ENCODE data around the gene DNASE1L3. TPM values are rescaled to one million over a fixed set of nuclear protein-coding genes. Genes with fewer than 3 reads are reported as not detected.

The DNASE1L3 gene
- polyA plus RNA-seq, 1 donor from 2014 or later: not detected

GRCh38 chr3:58237941-58238681, 27.3 kb upstream of the DNASE1L3 start:
- H3K9ac ChIP-seq (ENCODE audit: low read length): peak overlapping the region; percentile 80
- H2AFZ ChIP-seq (ENCODE audit: low read depth, low read length): peak overlapping the region; percentile 69

GRCh38 chr3:58237238-58237940, 26.6 kb upstream of the DNASE1L3 start, which contains the start of gene ABHD6:
Gene ABHD6 (plus strand): TSS chr3:58237792. CDS start chr3:58256587, 18,795 bp downstream.
- peak within 1 kb of the TSS; percentile 78 for H3K4me2 ChIP-seq (ENCODE audit: low read length)
- peak within 1 kb of the TSS; percentile 81 for H3K4me3 ChIP-seq (ENCODE audit: low read length)
- peak within 1 kb of the TSS; percentile 80 for H3K9ac ChIP-seq (ENCODE audit: low read length)
- H4K20me1 ChIP-seq (ENCODE audit: insufficient read depth): no peaks in the 10 kb centered on the region
- no peaks in the 10 kb centered on the region for H3K36me3 ChIP-seq (ENCODE audit: insufficient read depth, low read length)
- H3K27ac ChIP-seq (ENCODE audit: low read length): peak within 1 kb of the TSS; percentile 73
- no peaks in the 10 kb centered on the region for H3K79me2 ChIP-seq (replicated peaks; ENCODE audit: insufficient read depth, low read length)
- H3K9me2 ChIP-seq (ENCODE audit: insufficient read depth, low read length): no peaks in the 10 kb centered on the region
- peak within 1 kb of the TSS; percentile 89 for H2AFZ ChIP-seq (ENCODE audit: low read depth, low read length)
- H3K27me3 ChIP-seq (ENCODE audit: insufficient read depth, low read depth, low read length): peaks cover 5% of the 10 kb centered on the region
- no peaks in the 10 kb centered on the region for H3K9me3 ChIP-seq (ENCODE audit: low read length)
- no peaks in the 10 kb centered on the region for H3F3A ChIP-seq (ENCODE audit: insufficient read depth, low read length, poor library complexity, severe bottlenecking)
- TF ChIP-seq SMC3 (conservative IDR thresholded peaks at IDR 0.05; ENCODE audit: poor library complexity) (peak; percentile 41), CTCF (IDR thresholded peaks at IDR 0.05; ENCODE audit: poor library complexity, severe bottlenecking) (peak; percentile 60), POLR2AphosphoS5 (IDR thresholded peaks at IDR 0.05) (peak; percentile 31), MXI1 (conservative IDR thresholded peaks at IDR 0.05; ENCODE audit: poor library complexity, severe bottlenecking) (no peak), TAF1 (IDR thresholded peaks at IDR 0.05; ENCODE audit: low read depth) (no peak)
- TF ChIP-seq, protein P1, sequence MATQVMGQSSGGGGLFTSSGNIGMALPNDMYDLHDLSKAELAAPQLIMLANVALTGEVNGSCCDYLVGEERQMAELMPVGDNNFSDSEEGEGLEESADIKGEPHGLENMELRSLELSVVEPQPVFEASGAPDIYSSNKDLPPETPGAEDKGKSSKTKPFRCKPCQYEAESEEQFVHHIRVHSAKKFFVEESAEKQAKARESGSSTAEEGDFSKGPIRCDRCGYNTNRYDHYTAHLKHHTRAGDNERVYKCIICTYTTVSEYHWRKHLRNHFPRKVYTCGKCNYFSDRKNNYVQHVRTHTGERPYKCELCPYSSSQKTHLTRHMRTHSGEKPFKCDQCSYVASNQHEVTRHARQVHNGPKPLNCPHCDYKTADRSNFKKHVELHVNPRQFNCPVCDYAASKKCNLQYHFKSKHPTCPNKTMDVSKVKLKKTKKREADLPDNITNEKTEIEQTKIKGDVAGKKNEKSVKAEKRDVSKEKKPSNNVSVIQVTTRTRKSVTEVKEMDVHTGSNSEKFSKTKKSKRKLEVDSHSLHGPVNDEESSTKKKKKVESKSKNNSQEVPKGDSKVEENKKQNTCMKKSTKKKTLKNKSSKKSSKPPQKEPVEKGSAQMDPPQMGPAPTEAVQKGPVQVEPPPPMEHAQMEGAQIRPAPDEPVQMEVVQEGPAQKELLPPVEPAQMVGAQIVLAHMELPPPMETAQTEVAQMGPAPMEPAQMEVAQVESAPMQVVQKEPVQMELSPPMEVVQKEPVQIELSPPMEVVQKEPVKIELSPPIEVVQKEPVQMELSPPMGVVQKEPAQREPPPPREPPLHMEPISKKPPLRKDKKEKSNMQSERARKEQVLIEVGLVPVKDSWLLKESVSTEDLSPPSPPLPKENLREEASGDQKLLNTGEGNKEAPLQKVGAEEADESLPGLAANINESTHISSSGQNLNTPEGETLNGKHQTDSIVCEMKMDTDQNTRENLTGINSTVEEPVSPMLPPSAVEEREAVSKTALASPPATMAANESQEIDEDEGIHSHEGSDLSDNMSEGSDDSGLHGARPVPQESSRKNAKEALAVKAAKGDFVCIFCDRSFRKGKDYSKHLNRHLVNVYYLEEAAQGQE (IDR thresholded peaks at IDR 0.05; ENCODE audit: borderline replicate concordance): no peak

More at GRCh38 chr3:58237941-58238681, 27.3 kb upstream of the DNASE1L3 start:
- H3K36me3 ChIP-seq (ENCODE audit: insufficient read depth, low read length): no peaks in the 10 kb centered on the region
- H3K27ac ChIP-seq (ENCODE audit: low read length): peak overlapping the region; percentile 73
- no peaks in the 10 kb centered on the region for H3F3A ChIP-seq (ENCODE audit: insufficient read depth, low read length, poor library complexity, severe bottlenecking)
- peak overlapping the region; percentile 81 for H3K4me3 ChIP-seq (ENCODE audit: low read length)
- no peaks in the 10 kb centered on the region for H3K9me2 ChIP-seq (ENCODE audit: insufficient read depth, low read length)
- no peaks in the 10 kb centered on the region for H3K9me3 ChIP-seq (ENCODE audit: low read length)
- TF ChIP-seq SMC3 (conservative IDR thresholded peaks at IDR 0.05; ENCODE audit: poor library complexity) (peak; percentile 30), EP300 (conservative IDR thresholded peaks at IDR 0.05; ENCODE audit: poor library complexity, severe bottlenecking) (peak; percentile 9), CTCF (IDR thresholded peaks at IDR 0.05; ENCODE audit: poor library complexity, severe bottlenecking) (peak; percentile 14), MXI1 (conservative IDR thresholded peaks at IDR 0.05; ENCODE audit: poor library complexity, severe bottlenecking) (peak; percentile 93), RAD21 (conservative IDR thresholded peaks at IDR 0.05) (peak; percentile 36), TAF1 (IDR thresholded peaks at IDR 0.05; ENCODE audit: low read depth) (no peak), EZH2 (IDR thresholded peaks at IDR 0.05; ENCODE audit: borderline replicate concordance, insufficient read depth, low read length, poor library complexity, severe bottlenecking) (no peak), POLR2AphosphoS5 (IDR thresholded peaks at IDR 0.05) (peak; percentile 22)
- TF ChIP-seq, protein P1 (IDR thresholded peaks at IDR 0.05; ENCODE audit: borderline replicate concordance): no peak
- H3K4me2 ChIP-seq (ENCODE audit: low read length): peak overlapping the region; percentile 40
- H4K20me1 ChIP-seq (ENCODE audit: insufficient read depth): no peaks in the 10 kb centered on the region
- H3K79me2 ChIP-seq (replicated peaks; ENCODE audit: insufficient read depth, low read length): no peaks in the 10 kb centered on the region
- peaks cover 5% of the 10 kb centered on the region for H3K27me3 ChIP-seq (ENCODE audit: insufficient read depth, low read depth, low read length)

Data from neural cell (in vitro differentiated cells).